Nephron progenitor cell (in vitro differentiated cells): ENCODE data around the gene GRIP1.

Source experiments
- DNase-seq: peaks from one replicate; pipeline ENCODE4 v3.0.0; 2021
- H3K27ac Mint-ChIP-seq: 2 replicates; pipeline ENCODE4 v1.8.0; 2021; ENCODE audit warnings: mild to moderate bottlenecking, moderate library complexity, mixed read lengths
- H3K27me3 Mint-ChIP-seq: 2 replicates; pipeline ENCODE4 v1.8.0; 2021; ENCODE audit warnings: mild to moderate bottlenecking, low read depth, mixed read lengths; ENCODE audit not compliant: poor library complexity
- H3K36me3 Mint-ChIP-seq: 2 replicates; pipeline ENCODE4 v1.8.0; 2021; ENCODE audit warnings: low read depth, mixed read lengths
- H3K4me1 Mint-ChIP-seq: 2 replicates; pipeline ENCODE4 v1.8.0; 2021; ENCODE audit warnings: mixed read lengths
- H3K4me3 Mint-ChIP-seq: 2 replicates; pipeline ENCODE4 v1.8.0; 2021; ENCODE audit warnings: mild to moderate bottlenecking, moderate library complexity, mixed read lengths
- H3K9me3 Mint-ChIP-seq: 2 replicates; pipeline ENCODE4 v1.8.0; 2021; ENCODE audit warnings: mild to moderate bottlenecking, moderate library complexity, mixed read lengths
- CTCF ChIP-seq: fragments of 200-600 bp; sonication (generic); IDR thresholded peaks from 2 replicates; pipeline ENCODE4 v1.5.0; 2021; ENCODE audit warnings: antibody characterized with exemption

Gene GRIP1

GRCh38 chr12:66367015-66367667 is 311.7 kb downstream of the GRIP1 start:
- Mint-ChIP-seq H3K9me3 (no peaks in the 10 kb centered on the region), H3K27me3 (peaks cover 3% of the 10 kb centered on the region), H3K36me3 (peaks cover 5% of the 10 kb centered on the region), H3K4me3 (no peak overlapping the region), H3K27ac (no peak overlapping the region), H3K4me1 (no peaks in the 10 kb centered on the region)
- DNase-seq = no peak
- TF ChIP-seq CTCF = no peak

DNA sequence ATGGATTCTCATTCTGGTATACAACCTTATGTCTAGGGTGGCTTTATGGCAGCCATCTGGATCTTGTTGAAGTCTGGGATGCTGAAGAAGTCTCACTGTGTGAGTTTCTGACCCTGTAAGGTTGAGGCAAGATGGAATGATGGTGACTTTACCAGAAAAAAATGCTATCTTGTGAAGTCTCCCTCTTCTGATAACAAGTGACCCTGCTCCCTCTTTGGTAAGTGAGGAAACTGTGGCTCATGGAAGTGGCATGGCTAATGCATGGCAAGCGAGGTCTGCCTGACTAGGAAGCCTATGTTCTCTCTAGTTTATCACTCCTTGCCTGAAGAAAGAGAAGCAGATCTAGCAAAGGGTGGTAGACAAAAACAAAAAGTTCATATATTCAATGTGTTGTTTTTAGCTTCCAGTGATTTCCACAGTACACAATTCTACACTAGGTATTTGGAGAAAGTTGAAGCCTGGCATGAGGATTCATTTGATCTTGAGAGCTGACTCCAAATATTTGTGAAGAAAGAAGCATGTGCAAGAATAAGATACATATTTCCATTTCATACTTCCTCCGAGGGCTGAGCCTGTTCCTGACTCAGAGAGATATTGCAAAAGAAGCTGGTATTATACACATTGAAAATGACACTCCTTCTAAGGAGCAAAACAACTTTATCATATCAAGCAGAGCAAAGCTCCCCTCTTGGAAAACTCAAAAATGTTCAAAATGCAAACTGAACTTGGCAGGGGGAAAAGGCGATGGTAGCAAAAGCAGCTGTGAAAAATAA is 313.0 kb downstream of the GRIP1 start:
- H3K4me3 Mint-ChIP-seq = no peak overlapping the region
- H3K27ac Mint-ChIP-seq = no peak overlapping the region
- TF ChIP-seq CTCF = no peak
- H3K9me3 Mint-ChIP-seq = no peaks in the 10 kb centered on the region
- H3K36me3 Mint-ChIP-seq = peaks cover 5% of the 10 kb centered on the region
- peaks cover 5% of the 10 kb centered on the region for H3K27me3 Mint-ChIP-seq
- no peaks in the 10 kb centered on the region for H3K4me1 Mint-ChIP-seq
- no peak for DNase-seq

DNA sequence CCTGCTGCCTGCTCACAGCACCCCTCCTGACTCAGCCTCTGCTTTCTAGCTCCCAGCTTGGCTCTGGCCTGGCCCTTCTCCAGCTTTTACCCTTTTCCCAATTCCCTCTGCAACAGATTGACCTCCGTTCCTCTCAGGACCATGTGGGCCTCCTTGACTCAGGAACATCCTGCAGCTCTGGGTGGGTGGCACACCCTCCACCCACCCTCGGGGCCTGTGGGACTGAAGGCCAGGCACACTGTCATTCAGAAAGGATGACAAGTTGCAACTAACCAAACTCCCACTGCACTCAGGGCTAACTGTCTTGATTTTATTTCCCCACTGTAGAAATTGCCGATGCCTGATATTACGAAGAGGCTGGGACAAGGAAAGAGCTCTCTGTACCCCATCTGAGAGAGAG is 317.2 kb downstream of the GRIP1 start:
- no peaks in the 10 kb centered on the region for H3K9me3 Mint-ChIP-seq
- no peak overlapping the region for H3K4me3 Mint-ChIP-seq
- H3K4me1 Mint-ChIP-seq = no peaks in the 10 kb centered on the region
- DNase-seq = no peak
- H3K36me3 Mint-ChIP-seq = peaks cover 9% of the 10 kb centered on the region
- H3K27ac Mint-ChIP-seq = no peak overlapping the region
- TF ChIP-seq CTCF = no peak
- H3K27me3 Mint-ChIP-seq = peaks cover 5% of the 10 kb centered on the region

DNA sequence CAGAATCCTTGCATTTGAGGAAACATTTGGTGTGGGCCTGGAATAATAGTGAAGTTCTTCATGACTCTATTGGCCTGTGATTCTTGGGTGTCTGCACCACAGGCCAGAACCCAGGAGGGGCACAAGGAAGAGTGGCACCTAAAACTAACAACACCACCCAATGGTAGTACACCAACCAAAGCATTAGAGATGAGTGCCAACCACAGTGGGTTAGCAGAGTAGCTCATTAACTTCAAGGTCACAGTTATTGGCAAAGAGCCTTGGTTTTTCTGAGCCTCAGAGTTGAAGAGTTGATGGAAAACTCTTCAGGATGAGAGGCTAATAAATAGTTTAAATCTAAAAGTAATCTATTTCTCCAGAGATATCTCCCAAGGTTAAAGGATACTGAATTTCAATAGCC is 319.6 kb downstream of the GRIP1 start:
- Mint-ChIP-seq H3K27ac (no peak overlapping the region), H3K27me3 (peaks cover 3% of the 10 kb centered on the region), H3K9me3 (no peaks in the 10 kb centered on the region), H3K36me3 (peaks cover 9% of the 10 kb centered on the region), H3K4me3 (no peak overlapping the region), H3K4me1 (no peaks in the 10 kb centered on the region)
- DNase-seq = no peak
- TF ChIP-seq CTCF = no peak

DNA sequence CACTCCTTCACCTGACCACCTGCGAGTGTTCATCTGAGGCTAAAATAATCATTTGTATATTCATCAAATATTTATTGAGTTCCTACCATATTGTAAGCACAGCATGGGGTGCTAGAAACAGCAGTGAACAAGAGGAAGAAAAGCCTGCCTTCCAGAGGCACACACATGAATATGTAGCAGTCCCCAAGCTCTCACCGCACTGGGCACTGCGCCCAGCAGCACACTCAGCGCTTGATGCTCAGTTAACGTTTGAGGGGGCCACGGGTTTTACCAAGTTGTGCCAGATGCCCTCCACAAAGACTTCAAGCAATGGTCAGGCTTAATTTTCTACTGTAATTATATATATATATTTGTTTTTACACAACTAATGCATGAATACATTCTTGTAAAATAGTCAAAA is 324.6 kb downstream of the GRIP1 start:
- Mint-ChIP-seq H3K9me3 (no peaks in the 10 kb centered on the region), H3K27me3 (no peaks in the 10 kb centered on the region), H3K27ac (no peak overlapping the region), H3K36me3 (peaks cover 23% of the 10 kb centered on the region), H3K4me3 (no peak overlapping the region), H3K4me1 (no peaks in the 10 kb centered on the region)
- DNase-seq = no peak
- TF ChIP-seq CTCF = no peak

DNA sequence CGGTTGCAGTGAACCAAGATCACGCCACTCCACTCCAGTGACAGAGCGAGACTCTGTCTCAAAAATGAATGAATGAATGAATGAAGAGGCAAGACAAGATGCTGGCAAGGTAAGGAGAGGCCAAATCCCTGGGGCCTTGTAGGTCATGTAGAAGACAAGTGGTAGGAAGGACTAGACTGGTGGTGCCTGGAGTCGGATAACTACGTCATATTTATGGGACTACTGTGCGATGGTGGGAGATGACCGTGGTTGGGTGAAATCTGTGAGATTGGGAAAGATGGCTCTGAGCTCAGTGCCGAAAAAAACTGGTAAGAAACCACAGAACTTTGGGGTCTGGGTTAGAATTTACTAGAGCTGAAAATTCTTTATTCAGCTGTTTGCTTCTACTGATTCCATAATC is 326.0 kb downstream of the GRIP1 start:
- no peak for TF ChIP-seq CTCF
- Mint-ChIP-seq H3K27me3 (no peaks in the 10 kb centered on the region), H3K27ac (no peak overlapping the region), H3K4me3 (no peak overlapping the region), H3K9me3 (no peaks in the 10 kb centered on the region), H3K4me1 (no peaks in the 10 kb centered on the region), H3K36me3 (peaks cover 35% of the 10 kb centered on the region)
- DNase-seq = no peak
